SH-SY5Y (cell line): ENCODE measurements around the gene ACKR2.

Experiments used
- GATA2 ChIP-seq: IDR thresholded peaks from 2 replicates; pipeline ENCODE4 v1.6.1; 2011; ENCODE audit warnings: mild to moderate bottlenecking, low read depth, low read length
- GATA3 ChIP-seq: IDR thresholded peaks from 2 replicates; pipeline ENCODE4 v1.6.1; 2011; ENCODE audit warnings: low read depth, mild to moderate bottlenecking, low read length, moderate library complexity

GRCh38 chr3:42764561-42765295 lies 44.5 kb upstream of the ACKR2 start:
- TF ChIP-seq GATA2, result no peak
- no peak for TF ChIP-seq GATA3
